ENCODE results near the gene IFNA4. TPM values are rescaled to one million over a fixed set of nuclear protein-coding genes. Genes with fewer than 3 reads are reported as not detected.
"Not testable (repeated sequence)": the region's sequence is repeated elsewhere in the genome, so short reads cannot be mapped to it uniquely, and the experiment has no call there.

IFNA4 gene
- total RNA-seq, 5 donors from 2014 or later (not counting 1 experiment from before 2014, with no cell fraction given) = not detected

- ATAC-seq (replicated peaks in 1 of 4) = no peak
- H3K4me1 ChIP-seq (ENCODE audit: control insufficient read depth in 1 of 2, extremely low read depth in 1 of 2, insufficient read depth in 2 of 2, low read length in 2 of 2) = no peaks in the 10 kb centered on the region
- CTCF ChIA-PET = no interaction called here
Observed at GRCh38 chr9:21171351-21171750, 16.0 kb downstream of the IFNA4 start.

GRCh38 chr9:21166560-21166959 is 20.8 kb downstream of the IFNA4 start, which contains the start of gene IFNA21:
Gene IFNA21 (minus strand): TSS chr9:21166660. CDS start chr9:21166612, 48 bp downstream.
- H3K9me3 ChIP-seq; H3K4me3 ChIP-seq (ENCODE audit: control insufficient read depth in 1 of 2, extremely low read depth in 1 of 2, low read length in 1 of 2); H3K27ac Mint-ChIP-seq; ATAC-seq (replicated peaks in 1 of 4); H3K36me3 ChIP-seq (ENCODE audit: control insufficient read depth in 2 of 2, extremely low read depth in 1 of 2, insufficient read depth in 1 of 2, low read length in 1 of 2); H3K27me3 Mint-ChIP-seq; H3K36me3 Mint-ChIP-seq; CTCF ChIA-PET; DNase-seq; H3K27ac ChIP-seq (ENCODE audit: low read length); H3K4me3 Mint-ChIP-seq; POLR2A ChIA-PET; H3K9me3 Mint-ChIP-seq; H3K4me1 ChIP-seq (ENCODE audit: control insufficient read depth in 1 of 2, extremely low read depth in 1 of 2, insufficient read depth in 2 of 2, low read length in 2 of 2); H3K27me3 ChIP-seq (replicated peaks in 1 of 2; ENCODE audit: control insufficient read depth in 2 of 2, extremely low read depth in 1 of 2, insufficient read depth in 2 of 2, low read length in 1 of 2): not testable (repeated sequence)
- WGBS (ENCODE audit: insufficient coverage) = 83% methylated on average over 1 of the region's 2 CpGs
- peaks cover 12 to 17% (median 16%) of the 10 kb centered on the region in 3 donors for H3K4me1 Mint-ChIP-seq

More at GRCh38 chr9:21171351-21171750, 16.0 kb downstream of the IFNA4 start:
- WGBS (ENCODE audit: insufficient coverage) = no CpG with 5 or more reads among the region's 1 CpG
- Mint-ChIP-seq H3K4me1 (no peaks in the 10 kb centered on the region), H3K36me3 (no peaks in the 10 kb centered on the region), H3K27me3 (peaks cover 0 to 4% of the 10 kb centered on the region in 2 donors), H3K4me3 (no peak overlapping the region), H3K9me3 (no peaks in the 10 kb centered on the region), H3K27ac (no peak overlapping the region)
- Histone ChIP-seq H3K27me3 (replicated peaks in 1 of 2; ENCODE audit: control insufficient read depth in 2 of 2, extremely low read depth in 1 of 2, insufficient read depth in 2 of 2, low read length in 1 of 2) (no peaks in the 10 kb centered on the region), H3K36me3 (ENCODE audit: control insufficient read depth in 2 of 2, extremely low read depth in 1 of 2, insufficient read depth in 1 of 2, low read length in 1 of 2) (no peaks in the 10 kb centered on the region), H3K9me3 (no peaks in the 10 kb centered on the region), H3K4me3 (ENCODE audit: control insufficient read depth in 1 of 2, extremely low read depth in 1 of 2, low read length in 1 of 2) (no peak overlapping the region), H3K27ac (ENCODE audit: low read length) (no peak overlapping the region)
- no peak for DNase-seq
- POLR2A ChIA-PET = no interaction called here

- no peak overlapping the region for H3K27ac Mint-ChIP-seq
- ATAC-seq (replicated peaks in 1 of 4) (no peak), DNase-seq (no peak)
- Histone ChIP-seq H3K36me3 (ENCODE audit: control insufficient read depth in 2 of 2, extremely low read depth in 1 of 2, insufficient read depth in 1 of 2, low read length in 1 of 2) (no peaks in the 10 kb centered on the region), H3K9me3 (no peaks in the 10 kb centered on the region), H3K27ac (ENCODE audit: low read length) (no peak overlapping the region), H3K4me3 (ENCODE audit: control insufficient read depth in 1 of 2, extremely low read depth in 1 of 2, low read length in 1 of 2) (no peak overlapping the region), H3K4me1 (ENCODE audit: control insufficient read depth in 1 of 2, extremely low read depth in 1 of 2, insufficient read depth in 2 of 2, low read length in 2 of 2) (no peaks in the 10 kb centered on the region), H3K27me3 (replicated peaks in 1 of 2; ENCODE audit: control insufficient read depth in 2 of 2, extremely low read depth in 1 of 2, insufficient read depth in 2 of 2, low read length in 1 of 2) (no peaks in the 10 kb centered on the region)
- WGBS (ENCODE audit: insufficient coverage) = no CpG with 5 or more reads among the region's 1 CpG
- CTCF ChIA-PET = no interaction called here
- H3K27me3 Mint-ChIP-seq = peaks cover 0 to 8% of the 10 kb centered on the region in 2 donors
- H3K36me3 Mint-ChIP-seq = no peaks in the 10 kb centered on the region
- H3K4me3 Mint-ChIP-seq = no peak overlapping the region
- POLR2A ChIA-PET = no interaction called here
- no peaks in the 10 kb centered on the region for H3K9me3 Mint-ChIP-seq
- peaks cover 22 to 28% (median 27%) of the 10 kb centered on the region in 3 donors for H3K4me1 Mint-ChIP-seq
Observed at GRCh38 chr9:21165516-21165915, 21.9 kb downstream of the IFNA4 start.

GRCh38 chr9:21160178-21160577 is 27.2 kb downstream of the IFNA4 start:
- Histone ChIP-seq H3K36me3 (ENCODE audit: control insufficient read depth in 2 of 2, extremely low read depth in 1 of 2, insufficient read depth in 1 of 2, low read length in 1 of 2) (no peaks in the 10 kb centered on the region), H3K4me1 (ENCODE audit: control insufficient read depth in 1 of 2, extremely low read depth in 1 of 2, insufficient read depth in 2 of 2, low read length in 2 of 2) (peaks cover 0 to 5% of the 10 kb centered on the region in 2 experiments), H3K27me3 (replicated peaks in 1 of 2; ENCODE audit: control insufficient read depth in 2 of 2, extremely low read depth in 1 of 2, insufficient read depth in 2 of 2, low read length in 1 of 2) (no peaks in the 10 kb centered on the region), H3K27ac (ENCODE audit: low read length) (no peak overlapping the region), H3K4me3 (ENCODE audit: control insufficient read depth in 1 of 2, extremely low read depth in 1 of 2, low read length in 1 of 2) (no peak overlapping the region), H3K9me3 (no peaks in the 10 kb centered on the region)
- Mint-ChIP-seq H3K27ac (peak overlapping the region; percentile 36 to 65), H3K27me3 (no peaks in the 10 kb centered on the region), H3K9me3 (peaks cover 2 to 4% (median 4%) of the 10 kb centered on the region in 3 donors), H3K4me1 (peaks cover 37 to 44% (median 43%) of the 10 kb centered on the region in 3 donors), H3K4me3 (peak overlapping the region; percentile 29 to 70 (median 54)), H3K36me3 (no peaks in the 10 kb centered on the region)
- WGBS (ENCODE audit: insufficient coverage) = no CpG with 5 or more reads among the region's 1 CpG
- ATAC-seq (replicated peaks in 1 of 4) (peak in 3 of 4 experiments; percentile 48 to 78 (median 72)), DNase-seq (peak in 12 of 35 experiments; percentile 4 to 59 (median 10))
- ChIA-PET POLR2A (no interaction called here), CTCF (interaction anchor here in 1 of 2 donors (1.3 kb wide), 1 partner anchor 166 kb away, joined by 4 read pairs; no protein-coding TSS in a partner anchor)

GRCh38 chr9:21155501-21155900 is 31.9 kb downstream of the IFNA4 start:
- Mint-ChIP-seq H3K27ac (no peak overlapping the region), H3K4me1 (peaks cover 20 to 22% (median 22%) of the 10 kb centered on the region in 3 donors), H3K4me3 (no peak overlapping the region), H3K27me3 (no peaks in the 10 kb centered on the region), H3K36me3 (no peaks in the 10 kb centered on the region), H3K9me3 (peaks cover 2 to 4% (median 4%) of the 10 kb centered on the region in 3 donors)
- ChIA-PET POLR2A (no interaction called here), CTCF (no interaction called here)
- WGBS (ENCODE audit: insufficient coverage) = no CpG with 5 or more reads among the region's 2 CpGs
- ATAC-seq (replicated peaks in 1 of 4) (no peak), DNase-seq (no peak)
- Histone ChIP-seq H3K4me1 (ENCODE audit: control insufficient read depth in 1 of 2, extremely low read depth in 1 of 2, insufficient read depth in 2 of 2, low read length in 2 of 2) (peaks cover 0 to 5% of the 10 kb centered on the region in 2 experiments), H3K27ac (ENCODE audit: low read length) (no peak overlapping the region), H3K36me3 (ENCODE audit: control insufficient read depth in 2 of 2, extremely low read depth in 1 of 2, insufficient read depth in 1 of 2, low read length in 1 of 2) (no peaks in the 10 kb centered on the region), H3K27me3 (replicated peaks in 1 of 2; ENCODE audit: control insufficient read depth in 2 of 2, extremely low read depth in 1 of 2, insufficient read depth in 2 of 2, low read length in 1 of 2) (no peaks in the 10 kb centered on the region), H3K4me3 (ENCODE audit: control insufficient read depth in 1 of 2, extremely low read depth in 1 of 2, low read length in 1 of 2) (no peak overlapping the region), H3K9me3 (no peaks in the 10 kb centered on the region)

- Mint-ChIP-seq H3K4me3 (no peak overlapping the region), H3K36me3 (peaks cover under 1% of the 10 kb centered on the region), H3K27ac (no peak overlapping the region), H3K27me3 (peaks cover 0 to 6% of the 10 kb centered on the region in 2 donors), H3K4me1 (peaks cover 10 to 11% (median 10%) of the 10 kb centered on the region in 3 donors), H3K9me3 (peaks cover 3 to 5% (median 5%) of the 10 kb centered on the region in 3 donors)
- peak; percentile 40 to 78 (median 63) for ATAC-seq (replicated peaks in 1 of 4)
- POLR2A ChIA-PET = no interaction called here
- Histone ChIP-seq H3K27me3 (replicated peaks in 1 of 2; ENCODE audit: control insufficient read depth in 2 of 2, extremely low read depth in 1 of 2, insufficient read depth in 2 of 2, low read length in 1 of 2) (peaks cover 0 to 7% of the 10 kb centered on the region in 2 experiments), H3K4me3 (ENCODE audit: control insufficient read depth in 1 of 2, extremely low read depth in 1 of 2, low read length in 1 of 2) (no peak overlapping the region), H3K36me3 (ENCODE audit: control insufficient read depth in 2 of 2, extremely low read depth in 1 of 2, insufficient read depth in 1 of 2, low read length in 1 of 2) (no peaks in the 10 kb centered on the region), H3K9me3 (no peaks in the 10 kb centered on the region), H3K4me1 (ENCODE audit: control insufficient read depth in 1 of 2, extremely low read depth in 1 of 2, insufficient read depth in 2 of 2, low read length in 2 of 2) (no peaks in the 10 kb centered on the region), H3K27ac (ENCODE audit: low read length) (no peak overlapping the region)
- 10% methylated on average over 2 of the region's 3 CpGs for WGBS (ENCODE audit: insufficient coverage)
- peak in 1 of 35 experiments; percentile 45 for DNase-seq
- CTCF ChIA-PET = interaction anchor here (1.1 to 1.2 kb wide), 2 partner anchors 9 to 301 kb away, joined by 3 to 4 read pairs; no protein-coding TSS in a partner anchor
Observed at GRCh38 chr9:21154018-21154608, 33.3 kb downstream of the IFNA4 start.
